Measurements from ENCODE around the gene PRDM16. TPM values are rescaled to one million over a fixed set of nuclear protein-coding genes. Genes with fewer than 3 reads are reported as not detected.

The PRDM16 gene
- total and polyA plus RNA-seq, 2 of the 13 experiments (the other 11 are each of a cell fraction or from before 2014, with no cell fraction given): 0.15 to 0.81 TPM

DNA sequence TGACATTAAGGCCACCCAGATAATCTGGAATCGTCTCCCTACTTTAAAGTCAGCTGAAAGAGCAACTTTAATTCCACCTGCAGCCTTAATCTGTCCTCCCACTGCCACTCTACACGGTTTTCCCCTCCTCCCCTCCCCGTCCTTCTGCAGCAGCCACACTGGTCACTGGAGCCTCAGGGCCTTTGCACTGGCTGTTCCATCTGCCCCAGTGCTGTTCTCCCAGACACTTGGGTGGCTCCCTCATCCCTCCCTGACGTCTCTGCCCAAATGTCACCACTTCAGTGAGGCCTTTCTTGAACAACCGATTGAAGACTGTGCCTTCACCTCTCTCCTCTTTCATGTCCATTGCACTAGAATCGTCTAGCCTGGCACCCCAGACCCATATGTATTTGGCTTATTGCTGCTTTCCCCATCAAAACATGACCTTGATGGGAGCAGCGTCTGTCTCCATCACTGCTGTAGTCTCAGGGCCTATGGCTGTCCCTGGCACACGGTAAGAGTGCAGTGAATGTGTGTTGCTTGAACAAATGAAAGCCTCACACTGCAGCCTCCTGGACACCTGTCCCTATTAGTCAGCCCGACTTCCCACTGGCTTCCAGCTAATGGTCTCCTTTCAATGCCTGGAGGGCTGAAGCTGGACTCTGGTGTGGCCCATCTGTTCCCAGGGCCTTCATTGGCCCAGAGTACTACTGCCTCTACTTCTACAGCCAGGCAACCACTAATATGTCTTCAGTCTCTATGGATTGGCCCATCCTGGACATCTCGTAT lies 10.6 kb upstream of the PRDM16 start:
- TF ChIP-seq, protein P1, sequence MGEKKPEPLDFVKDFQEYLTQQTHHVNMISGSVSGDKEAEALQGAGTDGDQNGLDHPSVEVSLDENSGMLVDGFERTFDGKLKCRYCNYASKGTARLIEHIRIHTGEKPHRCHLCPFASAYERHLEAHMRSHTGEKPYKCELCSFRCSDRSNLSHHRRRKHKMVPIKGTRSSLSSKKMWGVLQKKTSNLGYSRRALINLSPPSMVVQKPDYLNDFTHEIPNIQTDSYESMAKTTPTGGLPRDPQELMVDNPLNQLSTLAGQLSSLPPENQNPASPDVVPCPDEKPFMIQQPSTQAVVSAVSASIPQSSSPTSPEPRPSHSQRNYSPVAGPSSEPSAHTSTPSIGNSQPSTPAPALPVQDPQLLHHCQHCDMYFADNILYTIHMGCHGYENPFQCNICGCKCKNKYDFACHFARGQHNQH (CRISPR knock-in tag; IDR thresholded peaks at IDR 0.05): no peak
- TF ChIP-seq DMAP1 (CRISPR knock-in tag; IDR thresholded peaks at IDR 0.05): no peak
- no peak for TF ChIP-seq TBX2 (CRISPR knock-in tag; IDR thresholded peaks at IDR 0.05; ENCODE audit: borderline replicate concordance)
- TF ChIP-seq HNF4G (IDR thresholded peaks at IDR 0.05; ENCODE audit: borderline replicate concordance, low read depth, low read length): no peak
- no peak for TF ChIP-seq HNF4G (CRISPR knock-in tag; IDR thresholded peaks at IDR 0.05; ENCODE audit: borderline replicate concordance, low read depth)
- no peak for TF ChIP-seq GATAD1 (CRISPR knock-in tag; IDR thresholded peaks at IDR 0.05)
- no peak for TF ChIP-seq ZNF230 (CRISPR knock-in tag; IDR thresholded peaks at IDR 0.05)
- no peak for TF ChIP-seq SYNCRIP (IDR thresholded peaks at IDR 0.05; ENCODE audit: insufficient read depth, low read depth, low read length)
- TF ChIP-seq ZNF138 (CRISPR knock-in tag; IDR thresholded peaks at IDR 0.05; ENCODE audit: low read depth): no peak
- TF ChIP-seq BORCS8-MEF2B (CRISPR knock-in tag; IDR thresholded peaks at IDR 0.05): no peak
- TF ChIP-seq, protein P2, sequence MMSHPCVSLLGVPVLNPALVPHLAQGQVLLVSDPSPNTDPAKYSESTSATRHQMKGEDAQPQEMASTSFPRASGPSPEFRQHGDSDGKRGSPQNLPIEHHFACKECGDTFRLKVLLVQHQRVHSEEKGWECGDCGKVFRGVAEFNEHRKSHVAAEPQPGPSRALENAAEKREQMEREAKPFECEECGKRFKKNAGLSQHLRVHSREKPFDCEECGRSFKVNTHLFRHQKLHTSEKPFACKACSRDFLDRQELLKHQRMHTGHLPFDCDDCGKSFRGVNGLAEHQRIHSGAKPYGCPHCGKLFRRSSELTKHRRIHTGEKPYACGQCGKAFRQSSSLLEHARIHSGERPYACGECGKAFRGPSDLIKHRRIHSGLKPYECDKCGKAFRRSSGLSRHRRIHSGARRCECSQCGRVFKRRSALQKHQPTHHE (CRISPR knock-in tag; IDR thresholded peaks at IDR 0.05; ENCODE audit: borderline replicate concordance): no peak
- no peak for TF ChIP-seq ZBTB49 (CRISPR knock-in tag; IDR thresholded peaks at IDR 0.05; ENCODE audit: borderline replicate concordance)
- no peak for TF ChIP-seq NFIB (CRISPR knock-in tag; IDR thresholded peaks at IDR 0.05; ENCODE audit: borderline replicate concordance)
- TF ChIP-seq DMTF1 (CRISPR knock-in tag; IDR thresholded peaks at IDR 0.05): no peak
- TF ChIP-seq MIER3 (CRISPR knock-in tag; IDR thresholded peaks at IDR 0.05; ENCODE audit: borderline replicate concordance): no peak

More for the DNA sequence above, 10.6 kb upstream of the PRDM16 start:
- DNase-seq (ENCODE audit: low spot score) (no peak), FAIRE-seq (no peak), ATAC-seq (no peak)
- no peaks in the 10 kb centered on the region for H3K36me3 ChIP-seq (replicated peaks in 1 of 2; ENCODE audit: control insufficient read depth in 1 of 2, insufficient read depth in 2 of 2, low read length in 2 of 2)
- WGBS (ENCODE audit: low lambda C conversion rate): 15% methylated on average over 10 of the region's 10 CpGs
- intact Hi-C loops (cut with micrococcal nuclease; ENCODE audit: unreplicated experiment): no loop called here
- BruUV-seq (replicated peaks): no TSS peak
- H3K4me2 ChIP-seq (ENCODE audit: low read depth, low read length): no peak overlapping the region
- H3K4me3 ChIP-seq (replicated peaks in 1 of 3; ENCODE audit: insufficient read depth in 1 of 3, low read depth in 2 of 3, low read length in 3 of 3): no peak overlapping the region
- H3K9ac ChIP-seq (ENCODE audit: insufficient read depth, low read depth, low read length): no peak overlapping the region
- H3K27me3 ChIP-seq (ENCODE audit: control insufficient read depth in 1 of 2, insufficient read depth in 2 of 2, low read length in 2 of 2): peaks cover 8 to 57% of the 10 kb centered on the region in 2 experiments; a peak in 4 of 5 replicates
- CTCF ChIA-PET (ENCODE audit: low intra/inter-chr PET ratio, low total read pairs): no interaction called here
- in situ Hi-C loops (cut with HindIII; ENCODE audit: extremely low pct_ligation_motif_present, low pct_unique_long_range_greater_than_20kb): loop anchor here (25.0 kb wide), 1 partner anchor 229 kb away; no protein-coding TSS in a partner anchor
- no peak overlapping the region for H2AFZ ChIP-seq (ENCODE audit: low read length)
- no peak overlapping the region for H3K27ac ChIP-seq (ENCODE audit: extremely low read length, insufficient read depth, low read length)
- no peaks in the 10 kb centered on the region for H4K20me1 ChIP-seq (ENCODE audit: insufficient read depth, low read length)
- POLR2A ChIA-PET: no interaction called here
- peaks cover 9% of the 10 kb centered on the region; the same call in 1 of the 2 replicates for H3K4me1 ChIP-seq (ENCODE audit: insufficient read depth, low read length)
- no peaks in the 10 kb centered on the region for H3K9me3 ChIP-seq (ENCODE audit: low read length)
- H3K79me2 ChIP-seq (ENCODE audit: insufficient read depth, low read length): no peaks in the 10 kb centered on the region
